ENCODE measurements around the gene MAPKBP1.

MAPKBP1 gene

DNA sequence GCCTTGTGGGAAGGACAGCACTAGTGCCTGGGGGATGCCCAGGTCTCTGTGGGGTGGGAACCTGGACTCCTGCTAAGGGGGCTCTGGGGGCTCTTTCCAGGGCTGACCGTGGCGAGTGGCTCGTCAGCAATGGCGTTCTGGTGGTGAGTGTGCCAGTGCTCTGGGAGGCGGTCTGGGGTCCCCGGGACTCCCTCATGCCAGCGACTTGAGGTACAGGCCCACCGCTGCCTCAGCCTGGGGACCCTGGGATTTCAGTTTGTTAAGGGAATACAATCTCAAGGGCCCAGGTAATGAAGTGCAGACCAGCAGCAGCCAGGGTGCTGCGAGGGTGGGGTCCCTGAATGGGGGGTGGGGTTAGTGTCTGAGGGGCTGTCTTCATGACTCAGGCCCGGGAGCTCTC is 66.8 kb downstream of the MAPKBP1 start:
- Histone ChIP-seq H3K4me3 (ENCODE audit: low read depth, low read length) (no peak overlapping the region), H3K4me1 (ENCODE audit: control insufficient read depth, insufficient read depth, low read length) (no peaks in the 10 kb centered on the region), H3K27ac (ENCODE audit: low read depth, low read length) (no peak overlapping the region), H3K27me3 (ENCODE audit: control insufficient read depth, insufficient read depth, low read length) (no peaks in the 10 kb centered on the region), H3K9ac (ENCODE audit: low read length) (no peak overlapping the region), H3K36me3 (ENCODE audit: control insufficient read depth, insufficient read depth, low read length) (peaks cover 19% of the 10 kb centered on the region), H3K9me3 (ENCODE audit: control insufficient read depth, insufficient read depth, low read depth, low read length) (no peaks in the 10 kb centered on the region)

DNA sequence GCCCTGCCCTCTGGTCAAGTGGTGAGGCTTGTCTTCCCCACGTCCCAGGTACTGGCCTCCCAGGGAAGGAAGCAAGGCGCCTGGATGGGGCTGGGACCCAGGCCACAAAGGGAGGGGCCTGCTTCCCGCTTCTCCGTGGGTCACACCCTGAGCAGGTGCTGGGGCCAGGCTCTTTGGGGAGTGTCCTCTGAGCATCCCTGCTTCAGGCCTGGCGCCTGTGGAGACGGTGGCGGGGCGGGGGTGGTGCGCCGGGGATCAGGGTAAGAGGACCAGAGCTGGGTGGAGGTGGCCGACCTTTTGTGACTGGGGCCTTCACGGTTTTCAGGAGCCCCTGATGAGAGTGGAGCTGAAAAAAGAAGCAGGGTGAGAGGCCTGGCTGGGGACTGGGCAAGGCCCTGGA is 67.9 kb downstream of the MAPKBP1 start:
- Histone ChIP-seq H3K9ac (ENCODE audit: low read length) (no peak overlapping the region), H3K4me1 (ENCODE audit: control insufficient read depth, insufficient read depth, low read length) (no peaks in the 10 kb centered on the region), H3K9me3 (ENCODE audit: control insufficient read depth, insufficient read depth, low read depth, low read length) (no peaks in the 10 kb centered on the region), H3K4me3 (ENCODE audit: low read depth, low read length) (no peak overlapping the region), H3K36me3 (ENCODE audit: control insufficient read depth, insufficient read depth, low read length) (peaks cover 29% of the 10 kb centered on the region), H3K27ac (ENCODE audit: low read depth, low read length) (no peak overlapping the region), H3K27me3 (ENCODE audit: control insufficient read depth, insufficient read depth, low read length) (no peaks in the 10 kb centered on the region)

DNA sequence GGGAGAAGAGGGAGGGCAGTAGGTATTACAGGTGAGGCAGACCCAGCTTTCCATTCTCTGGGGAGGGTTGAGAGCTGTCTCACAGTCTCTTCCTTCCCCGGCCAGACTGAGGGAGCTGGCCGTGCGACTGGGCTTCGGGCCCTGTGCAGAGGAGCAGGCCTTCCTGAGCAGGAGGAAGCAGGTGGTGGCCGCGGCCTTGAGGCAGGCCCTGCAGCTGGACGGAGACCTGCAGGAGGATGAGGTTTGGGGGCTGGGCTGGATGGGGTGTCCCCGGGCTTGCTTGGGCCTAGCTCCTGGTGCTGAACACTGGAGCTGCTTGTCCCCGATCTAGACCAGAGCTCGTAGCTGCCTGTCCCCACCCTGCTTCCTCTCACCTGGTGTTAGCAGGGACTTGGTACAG is 69.3 kb downstream of the MAPKBP1 start:
- H3K36me3 ChIP-seq (ENCODE audit: control insufficient read depth, insufficient read depth, low read length) = peaks cover 41% of the 10 kb centered on the region
- H3K4me3 ChIP-seq (ENCODE audit: low read depth, low read length) = no peak overlapping the region
- H3K27me3 ChIP-seq (ENCODE audit: control insufficient read depth, insufficient read depth, low read length) = no peaks in the 10 kb centered on the region
- no peak overlapping the region for H3K27ac ChIP-seq (ENCODE audit: low read depth, low read length)
- no peaks in the 10 kb centered on the region for H3K9me3 ChIP-seq (ENCODE audit: control insufficient read depth, insufficient read depth, low read depth, low read length)
- H3K9ac ChIP-seq (ENCODE audit: low read length) = no peak overlapping the region
- no peaks in the 10 kb centered on the region for H3K4me1 ChIP-seq (ENCODE audit: control insufficient read depth, insufficient read depth, low read length)

DNA sequence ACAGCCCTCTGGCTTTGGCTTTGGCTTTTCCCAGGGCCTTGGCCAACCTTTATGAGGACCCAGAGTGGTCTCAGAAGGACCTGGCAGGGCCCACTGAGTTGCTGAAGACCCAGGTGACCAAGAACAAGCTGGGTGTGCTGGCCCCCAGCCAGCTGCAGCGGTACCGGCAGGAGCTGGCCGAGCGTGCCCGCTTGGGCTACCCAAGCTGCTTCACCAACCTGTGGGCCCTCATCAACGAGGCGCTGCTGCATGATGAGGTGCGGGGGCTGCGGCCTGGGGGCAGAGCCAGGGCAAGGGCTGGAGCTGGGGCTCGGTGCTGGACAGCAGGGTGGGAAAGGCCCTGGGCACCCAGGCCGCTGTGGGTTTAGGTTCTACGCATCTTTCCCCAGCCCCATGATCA is 70.5 kb downstream of the MAPKBP1 start:
- H3K4me1 ChIP-seq (ENCODE audit: control insufficient read depth, insufficient read depth, low read length) = no peaks in the 10 kb centered on the region
- no peak overlapping the region for H3K4me3 ChIP-seq (ENCODE audit: low read depth, low read length)
- H3K36me3 ChIP-seq (ENCODE audit: control insufficient read depth, insufficient read depth, low read length) = peaks cover 49% of the 10 kb centered on the region
- H3K9me3 ChIP-seq (ENCODE audit: control insufficient read depth, insufficient read depth, low read depth, low read length) = no peaks in the 10 kb centered on the region
- H3K27me3 ChIP-seq (ENCODE audit: control insufficient read depth, insufficient read depth, low read length) = no peaks in the 10 kb centered on the region
- no peak overlapping the region for H3K9ac ChIP-seq (ENCODE audit: low read length)
- H3K27ac ChIP-seq (ENCODE audit: low read depth, low read length) = no peak overlapping the region

DNA sequence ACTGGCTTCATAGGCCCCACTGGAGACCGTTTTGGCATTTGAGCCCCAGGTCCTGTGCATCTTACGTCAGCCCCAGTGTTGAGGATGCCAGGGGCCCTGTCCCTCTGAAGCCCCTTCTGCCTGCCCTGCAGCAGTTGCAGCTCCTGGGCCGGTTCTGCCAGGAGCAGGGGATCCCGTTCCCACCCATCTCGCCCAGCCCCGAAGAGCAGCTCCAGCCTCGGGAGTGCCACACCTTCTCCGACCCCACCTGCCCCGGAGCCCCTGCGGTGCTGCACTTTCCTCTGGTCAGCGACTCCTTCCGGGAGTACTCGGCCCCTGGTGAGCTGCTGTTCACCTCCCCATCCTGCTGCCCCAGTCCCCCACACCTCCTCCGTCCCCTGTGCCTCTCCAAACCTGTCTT is 72.9 kb downstream of the MAPKBP1 start:
- H3K36me3 ChIP-seq (ENCODE audit: control insufficient read depth, insufficient read depth, low read length) = peaks cover 46% of the 10 kb centered on the region

DNA sequence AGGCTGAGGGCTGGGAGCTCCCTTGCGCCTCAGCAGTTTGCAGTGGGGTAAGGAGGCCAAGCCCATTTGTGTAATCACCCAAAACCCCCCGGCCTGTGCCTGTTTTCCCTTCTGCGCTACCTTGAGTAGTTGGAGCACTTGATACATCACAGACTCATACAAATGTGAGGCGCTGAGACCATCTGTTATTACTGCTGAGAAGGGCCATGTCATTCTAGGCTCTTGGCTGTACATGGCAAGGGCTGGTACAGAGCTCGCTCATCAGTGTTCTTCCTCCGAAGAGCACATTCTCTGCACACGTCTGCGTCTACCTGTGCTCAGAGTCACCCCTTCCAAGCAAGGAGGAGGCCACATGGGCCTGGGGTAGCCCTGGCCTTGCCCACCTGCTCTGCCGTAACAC is 73.7 kb downstream of the MAPKBP1 start:
- Histone ChIP-seq H3K9ac (ENCODE audit: low read length) (no peak overlapping the region), H3K4me1 (ENCODE audit: control insufficient read depth, insufficient read depth, low read length) (peaks cover 10% of the 10 kb centered on the region; the same call in 1 of the 2 replicates), H3K4me3 (ENCODE audit: low read depth, low read length) (no peak overlapping the region), H3K27me3 (ENCODE audit: control insufficient read depth, insufficient read depth, low read length) (no peaks in the 10 kb centered on the region), H3K36me3 (ENCODE audit: control insufficient read depth, insufficient read depth, low read length) (peaks cover 46% of the 10 kb centered on the region), H3K27ac (ENCODE audit: low read depth, low read length) (no peak overlapping the region), H3K9me3 (ENCODE audit: control insufficient read depth, insufficient read depth, low read depth, low read length) (no peaks in the 10 kb centered on the region)

More for the DNA sequence above, 72.9 kb downstream of the MAPKBP1 start:
- peaks cover 2% of the 10 kb centered on the region; the same call in 1 of the 2 replicates for H3K4me1 ChIP-seq (ENCODE audit: control insufficient read depth, insufficient read depth, low read length)
- H3K9me3 ChIP-seq (ENCODE audit: control insufficient read depth, insufficient read depth, low read depth, low read length) = no peaks in the 10 kb centered on the region
- no peak overlapping the region for H3K4me3 ChIP-seq (ENCODE audit: low read depth, low read length)
- H3K9ac ChIP-seq (ENCODE audit: low read length) = no peak overlapping the region
- no peak overlapping the region for H3K27ac ChIP-seq (ENCODE audit: low read depth, low read length)
- H3K27me3 ChIP-seq (ENCODE audit: control insufficient read depth, insufficient read depth, low read length) = no peaks in the 10 kb centered on the region

DNA sequence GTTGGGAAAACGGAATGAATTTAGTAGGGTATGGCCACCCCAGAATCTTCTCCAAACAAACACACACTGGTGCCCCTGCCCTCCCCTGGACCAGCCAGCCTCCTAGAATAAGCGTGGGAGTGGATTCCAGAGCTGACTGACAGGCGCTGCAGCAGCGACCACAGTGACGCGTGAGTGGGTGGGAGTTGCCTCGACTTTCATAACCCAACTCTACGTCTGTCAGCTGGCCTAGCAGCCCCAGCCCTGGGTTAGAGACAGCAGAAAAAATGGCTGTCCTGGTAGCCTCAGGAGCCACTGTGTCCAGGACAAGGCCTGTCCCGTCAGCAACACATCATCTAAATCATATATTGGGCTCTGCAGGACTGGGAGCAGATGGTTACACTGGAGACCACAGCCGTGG is 74.3 kb downstream of the MAPKBP1 start:
- Histone ChIP-seq H3K4me1 (ENCODE audit: control insufficient read depth, insufficient read depth, low read length) (peaks cover 16% of the 10 kb centered on the region; the same call in 1 of the 2 replicates), H3K27ac (ENCODE audit: low read depth, low read length) (no peak overlapping the region), H3K36me3 (ENCODE audit: control insufficient read depth, insufficient read depth, low read length) (peaks cover 44% of the 10 kb centered on the region), H3K4me3 (ENCODE audit: low read depth, low read length) (no peak overlapping the region), H3K27me3 (ENCODE audit: control insufficient read depth, insufficient read depth, low read length) (no peaks in the 10 kb centered on the region), H3K9ac (ENCODE audit: low read length) (no peak overlapping the region), H3K9me3 (ENCODE audit: control insufficient read depth, insufficient read depth, low read depth, low read length) (no peaks in the 10 kb centered on the region)

DNA sequence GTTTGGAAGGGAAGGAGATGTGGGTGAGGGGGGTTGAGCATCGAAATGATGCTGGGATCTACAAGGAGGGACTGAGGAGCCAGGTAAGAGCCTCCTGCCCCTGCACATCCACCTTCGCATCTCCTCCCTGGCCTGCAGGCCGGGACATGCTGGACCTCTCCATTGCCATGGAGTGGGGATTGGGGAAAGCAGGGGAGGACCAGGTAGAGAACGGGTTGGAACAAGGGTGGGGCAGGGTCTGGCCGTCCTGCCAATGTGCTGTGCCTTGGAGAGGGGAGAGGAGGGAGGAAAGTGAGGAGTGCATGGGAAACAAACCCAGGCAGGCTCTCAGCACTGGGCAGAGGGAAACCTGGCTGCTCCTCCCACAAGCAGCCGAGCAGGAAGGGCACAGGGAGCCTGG is 74.9 kb downstream of the MAPKBP1 start:
- peaks cover 41% of the 10 kb centered on the region for H3K36me3 ChIP-seq (ENCODE audit: control insufficient read depth, insufficient read depth, low read length)

DNA sequence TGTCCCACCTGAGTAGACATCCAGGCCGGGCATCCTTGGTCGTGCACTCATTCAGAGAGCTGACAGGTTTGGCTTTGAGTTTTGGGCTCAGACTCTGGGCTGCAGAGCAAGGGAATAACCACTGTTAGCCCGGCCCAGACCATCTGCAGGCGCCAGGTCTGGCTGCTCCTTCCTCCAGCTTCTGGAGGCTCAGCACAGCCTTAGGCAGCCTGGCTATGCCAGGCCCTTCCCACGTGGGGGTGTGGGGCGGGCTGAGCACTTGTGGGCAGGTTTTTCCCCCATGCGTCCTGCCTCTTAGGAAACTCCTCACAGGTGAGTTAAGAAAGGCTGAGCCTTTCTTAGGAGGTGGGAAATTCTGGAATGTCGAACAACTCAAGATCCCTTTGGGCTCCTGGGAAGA is 75.6 kb downstream of the MAPKBP1 start:
- Histone ChIP-seq H3K9ac (ENCODE audit: low read length) (no peak overlapping the region), H3K9me3 (ENCODE audit: control insufficient read depth, insufficient read depth, low read depth, low read length) (no peaks in the 10 kb centered on the region), H3K4me3 (ENCODE audit: low read depth, low read length) (no peak overlapping the region), H3K4me1 (ENCODE audit: control insufficient read depth, insufficient read depth, low read length) (peaks cover 19% of the 10 kb centered on the region; the same call in 1 of the 2 replicates), H3K27ac (ENCODE audit: low read depth, low read length) (no peak overlapping the region), H3K27me3 (ENCODE audit: control insufficient read depth, insufficient read depth, low read length) (no peaks in the 10 kb centered on the region), H3K36me3 (ENCODE audit: control insufficient read depth, insufficient read depth, low read length) (peaks cover 37% of the 10 kb centered on the region)

More for the DNA sequence above, 74.9 kb downstream of the MAPKBP1 start:
- no peaks in the 10 kb centered on the region for H3K27me3 ChIP-seq (ENCODE audit: control insufficient read depth, insufficient read depth, low read length)
- H3K4me3 ChIP-seq (ENCODE audit: low read depth, low read length) = no peak overlapping the region
- no peak overlapping the region for H3K27ac ChIP-seq (ENCODE audit: low read depth, low read length)
- H3K4me1 ChIP-seq (ENCODE audit: control insufficient read depth, insufficient read depth, low read length) = peaks cover 19% of the 10 kb centered on the region; the same call in 1 of the 2 replicates
- H3K9ac ChIP-seq (ENCODE audit: low read length) = no peak overlapping the region
- H3K9me3 ChIP-seq (ENCODE audit: control insufficient read depth, insufficient read depth, low read depth, low read length) = no peaks in the 10 kb centered on the region

DNA sequence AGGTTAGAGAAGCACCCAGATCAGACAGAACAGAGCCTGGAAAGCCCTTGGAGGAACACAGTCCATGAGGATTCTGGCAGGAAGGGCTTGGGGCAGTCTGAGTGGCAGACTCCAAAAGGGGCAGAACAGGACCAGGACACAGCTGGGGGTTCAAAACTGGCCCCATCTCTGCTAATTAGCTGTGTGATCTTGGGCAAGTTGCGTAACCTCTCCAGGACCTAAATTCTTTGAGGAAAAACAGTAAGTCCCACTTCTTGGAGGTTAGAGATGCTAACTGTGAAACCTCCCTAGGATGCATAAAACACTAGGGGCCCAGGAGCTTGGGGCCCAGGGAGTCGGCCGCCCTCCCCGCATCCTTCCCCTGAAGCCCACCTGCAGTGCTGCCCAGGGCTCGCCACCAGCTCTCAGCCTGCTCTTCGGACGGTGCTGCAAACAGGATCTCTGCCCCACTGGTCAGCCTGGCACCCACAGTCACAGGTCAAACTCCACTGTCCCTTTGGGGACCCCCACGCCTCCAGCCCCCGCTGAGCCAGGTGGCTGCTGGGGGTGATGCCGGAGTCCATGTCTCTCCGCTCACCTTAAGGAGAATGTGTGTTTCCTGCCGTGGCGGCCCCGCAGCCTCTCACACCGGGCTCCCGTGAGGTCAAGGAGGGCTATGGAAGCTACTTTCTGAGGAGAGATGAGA is 76.3 kb downstream of the MAPKBP1 start:
- Histone ChIP-seq H3K4me3 (ENCODE audit: low read depth, low read length) (no peak overlapping the region), H3K9me3 (ENCODE audit: control insufficient read depth, insufficient read depth, low read depth, low read length) (no peaks in the 10 kb centered on the region), H3K27ac (ENCODE audit: low read depth, low read length) (no peak overlapping the region), H3K27me3 (ENCODE audit: control insufficient read depth, insufficient read depth, low read length) (no peaks in the 10 kb centered on the region), H3K9ac (ENCODE audit: low read length) (no peak overlapping the region), H3K36me3 (ENCODE audit: control insufficient read depth, insufficient read depth, low read length) (peaks cover 36% of the 10 kb centered on the region), H3K4me1 (ENCODE audit: control insufficient read depth, insufficient read depth, low read length) (peaks cover 27% of the 10 kb centered on the region; the same call in 1 of the 2 replicates)

DNA sequence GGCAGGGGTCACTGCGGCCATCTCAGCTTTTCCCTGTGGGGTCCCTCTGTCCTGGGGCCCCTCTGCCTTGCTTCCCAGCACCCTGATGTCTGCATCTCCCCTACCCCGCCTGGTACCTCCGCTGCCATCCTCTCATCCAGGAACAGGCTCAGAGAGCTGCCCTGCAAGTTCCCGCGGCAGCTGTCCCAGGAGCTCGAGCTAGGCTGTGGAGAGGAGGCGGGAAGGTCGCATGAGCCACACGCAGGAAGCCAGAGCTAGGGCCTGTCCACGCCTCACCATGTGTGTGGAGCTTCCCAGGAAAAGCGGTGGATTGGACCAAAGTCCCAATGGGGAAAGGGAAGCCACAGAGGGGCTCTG is 76.9 kb downstream of the MAPKBP1 start:
- Histone ChIP-seq H3K9ac (ENCODE audit: low read length) (no peak overlapping the region), H3K4me1 (ENCODE audit: control insufficient read depth, insufficient read depth, low read length) (peaks cover 28% of the 10 kb centered on the region; the same call in 1 of the 2 replicates), H3K27me3 (ENCODE audit: control insufficient read depth, insufficient read depth, low read length) (no peaks in the 10 kb centered on the region), H3K27ac (ENCODE audit: low read depth, low read length) (no peak overlapping the region), H3K9me3 (ENCODE audit: control insufficient read depth, insufficient read depth, low read depth, low read length) (no peaks in the 10 kb centered on the region), H3K4me3 (ENCODE audit: low read depth, low read length) (no peak overlapping the region), H3K36me3 (ENCODE audit: control insufficient read depth, insufficient read depth, low read length) (peaks cover 32% of the 10 kb centered on the region)

Data from HUES6 (cell line).